Suprapubic skin (tissue), 4 donors: ENCODE results near the gene CHID1. TPM values are rescaled to one million over a fixed set of nuclear protein-coding genes. Genes with fewer than 3 reads are reported as not detected.

Experiments
- DNase-seq, 2 donors: peaks; one replicate each; pipeline ENCODE4 v3.0.0-alpha.2; 2019; ENCODE audit warnings: low spot score in 2 of 2
- H3K27ac ChIP-seq: fragments of 200-600 bp; sonication (generic); one replicate; pipeline ENCODE4 v1.5.1; 2019
- H3K27me3 ChIP-seq: fragments of 200-600 bp; sonication (generic); one replicate; pipeline ENCODE4 v1.5.1; 2019
- H3K36me3 ChIP-seq: fragments of 200-600 bp; sonication (generic); one replicate; pipeline ENCODE4 v1.5.1; 2019
- H3K4me1 ChIP-seq: fragments of 200-600 bp; sonication (generic); one replicate; pipeline ENCODE4 v1.5.1; 2019
- H3K4me3 ChIP-seq: fragments of 200-600 bp; sonication (generic); one replicate; pipeline ENCODE4 v1.5.1; 2019; ENCODE audit warnings: mild to moderate bottlenecking
- H3K9me3 ChIP-seq: fragments of 200-600 bp; sonication (generic); one replicate; pipeline ENCODE4 v1.5.1; 2019
- CTCF ChIP-seq, 2 donors: fragments of 200-600 bp in 1 of 2; fragments of 450-650 bp in 1 of 2; sonication (generic) in 1 of 2; IDR thresholded peaks; one replicate each; pipeline ENCODE4 v1.5.1; 2016 to 2019; ENCODE audit warnings: antibody characterized with exemption in 2 of 2, mild to moderate bottlenecking in 1 of 2, moderate library complexity in 1 of 2
- EP300 ChIP-seq: sonication (generic); formaldehyde crosslinking; IDR thresholded peaks from one replicate; pipeline ENCODE4 v1.6.1; 2017; ENCODE audit warnings: antibody characterized with exemption
- POLR2A ChIP-seq, 2 donors: fragments of 450-650 bp; IDR thresholded peaks; one replicate each; pipeline ENCODE4 v1.6.1; 2017; ENCODE audit warnings: antibody characterized with exemption in 2 of 2, mild to moderate bottlenecking in 2 of 2, moderate library complexity in 2 of 2
- POLR2AphosphoS5 ChIP-seq, 3 donors: sonication (generic); formaldehyde crosslinking; IDR thresholded peaks; one replicate each; pipeline ENCODE4 v1.6.1; 2017; ENCODE audit warnings: antibody characterized with exemption in 3 of 3
- WGBS: methylation state at CpG from one replicate; pipeline ENCODE4 v1.1.5; 2018; 5-methylcytosine and 5-hydroxymethylcytosine counted together
- total RNA-seq, 4 donors: library from RNA; depleted of rRNA; stranded (reverse); fragments of >200 nt; gene quantifications; one replicate each; pipeline ENCODE4 v1.1.0, GENCODE V29; 2016

CHID1 gene
- total RNA-seq, 4 donors from 2014 or later, result 46.5 to 111 (median 66.2) TPM

DNA sequence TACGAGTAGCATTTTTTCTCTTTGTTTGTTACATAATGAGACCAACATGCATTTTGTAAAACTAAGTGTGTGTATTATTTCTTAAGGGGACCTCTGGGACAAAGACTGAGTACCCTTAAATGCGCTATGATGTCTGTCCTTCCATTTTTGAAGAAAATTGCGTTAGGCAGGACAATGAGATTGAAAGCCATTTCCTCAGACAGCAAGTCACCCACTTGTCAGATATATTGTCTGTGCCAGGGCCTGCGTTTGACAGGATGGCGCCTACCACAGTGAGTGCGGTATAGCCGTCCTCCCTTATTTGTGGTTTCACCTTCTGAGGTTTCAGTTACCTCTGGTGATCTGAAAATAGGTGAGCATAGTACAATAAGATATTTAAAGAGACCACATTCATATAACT is 17.3 kb upstream of the CHID1 start:
- H3K27ac ChIP-seq, result no peak overlapping the region
- DNase-seq, result no peak
- WGBS, result 48% methylated on average over 7 of the region's 7 CpGs
- H3K36me3 ChIP-seq, result no peaks in the 10 kb centered on the region
- TF ChIP-seq POLR2AphosphoS5 (IDR thresholded peaks at IDR 0.05) (no peak), POLR2A (IDR thresholded peaks at IDR 0.05) (no peak), CTCF (IDR thresholded peaks at IDR 0.05) (no peak), EP300 (no peak)
- no peaks in the 10 kb centered on the region for H3K27me3 ChIP-seq
- H3K4me1 ChIP-seq, result peaks cover 59% of the 10 kb centered on the region
- H3K4me3 ChIP-seq, result no peak overlapping the region
- H3K9me3 ChIP-seq, result no peaks in the 10 kb centered on the region

GRCh38 chr11:926341-926916 is 15.8 kb upstream of the CHID1 start:
- Histone ChIP-seq H3K4me3 (peak overlapping the region; percentile 76), H3K9me3 (no peaks in the 10 kb centered on the region), H3K27me3 (no peaks in the 10 kb centered on the region), H3K36me3 (no peaks in the 10 kb centered on the region), H3K27ac (peak overlapping the region; percentile 94), H3K4me1 (peaks cover 47% of the 10 kb centered on the region)
- TF ChIP-seq POLR2AphosphoS5 (IDR thresholded peaks at IDR 0.05) (no peak), EP300 (no peak), POLR2A (IDR thresholded peaks at IDR 0.05) (no peak), CTCF (IDR thresholded peaks at IDR 0.05) (no peak)
- 0% methylated on average over 25 of the region's 26 CpGs for WGBS
- no peak for DNase-seq

GRCh38 chr11:925496-926301 is 15.1 kb upstream of the CHID1 start, which contains the start of gene AP2A2:
Gene AP2A2 (plus strand): TSS chr11:925870. CDS start chr11:926022, 152 bp downstream.
- Histone ChIP-seq H3K27ac (peak within 1 kb of the TSS; percentile 94), H3K4me3 (peak within 1 kb of the TSS; percentile 76), H3K36me3 (no peaks in the 10 kb centered on the region), H3K4me1 (peaks cover 39% of the 10 kb centered on the region), H3K9me3 (no peaks in the 10 kb centered on the region), H3K27me3 (no peaks in the 10 kb centered on the region)
- 16% methylated on average over 9 of the region's 124 CpGs for WGBS
- TF ChIP-seq EP300, result no peak
- peak in 1 of 3 donors; percentile 41 for TF ChIP-seq POLR2AphosphoS5 (IDR thresholded peaks at IDR 0.05)
- peak; percentile 82 to 83 for TF ChIP-seq CTCF (IDR thresholded peaks at IDR 0.05)
- TF ChIP-seq POLR2A (IDR thresholded peaks at IDR 0.05), result peak in 1 of 2 donors; percentile 81
- DNase-seq, result peak; percentile 85 to 88

DNA sequence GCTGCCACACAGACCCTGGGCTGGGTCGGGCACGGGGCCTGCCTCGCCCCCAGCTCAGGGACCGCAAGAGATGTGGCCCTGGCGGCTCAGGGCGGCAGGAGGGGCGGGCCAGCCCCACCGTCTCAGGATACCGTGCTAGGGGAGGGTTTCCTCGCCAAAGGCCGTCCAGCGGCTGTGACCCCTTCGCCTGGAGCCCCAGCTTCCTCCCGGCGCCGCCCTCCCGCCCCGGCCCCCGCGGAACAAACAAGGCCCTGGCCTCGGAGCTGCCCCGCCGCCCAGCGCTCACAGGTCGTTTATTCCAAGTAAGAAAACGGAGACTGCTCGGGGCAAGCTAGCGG is 14.5 kb upstream of the CHID1 start:
- H3K9me3 ChIP-seq, result no peaks in the 10 kb centered on the region
- TF ChIP-seq POLR2A (IDR thresholded peaks at IDR 0.05) (no peak), POLR2AphosphoS5 (IDR thresholded peaks at IDR 0.05) (no peak), CTCF (IDR thresholded peaks at IDR 0.05) (no peak), EP300 (no peak)
- H3K36me3 ChIP-seq, result no peaks in the 10 kb centered on the region
- peak in 1 of 2 donors; percentile 81 for DNase-seq
- 47% methylated on average over 6 of the region's 28 CpGs for WGBS
- peaks cover 38% of the 10 kb centered on the region for H3K4me1 ChIP-seq
- no peaks in the 10 kb centered on the region for H3K27me3 ChIP-seq
- peak overlapping the region; percentile 94 for H3K27ac ChIP-seq
- H3K4me3 ChIP-seq, result peak overlapping the region; percentile 76
